Type B pancreatic cell (in vitro differentiated cells): ENCODE measurements around the gene PARPBP. TPM values are rescaled to one million over a fixed set of nuclear protein-coding genes. Genes with fewer than 3 reads are reported as not detected.
A peak's percentile ranks its signal among the peaks of the same experiment; 100 is the strongest.
"Not testable (repeated sequence)": the region's sequence is repeated elsewhere in the genome, so short reads cannot be mapped to it uniquely, and the experiment has no call there.

ENCODE experiments used
- DNase-seq: peaks from one replicate; pipeline ENCODE4 v3.0.0; 2021; ENCODE audit warnings: mixed read lengths; ENCODE audit not compliant: unreplicated experiment; ENCODE audit errors: extremely low spot score
- H3K27ac Mint-ChIP-seq: 2 replicates; pipeline ENCODE4 v1.8.0; 2021; ENCODE audit warnings: mild to moderate bottlenecking, mixed read lengths
- H3K27me3 Mint-ChIP-seq: 2 replicates; pipeline ENCODE4 v1.8.0; 2021; ENCODE audit warnings: mixed read lengths
- H3K36me3 Mint-ChIP-seq: 2 replicates; pipeline ENCODE4 v1.8.0; 2021; ENCODE audit warnings: mixed read lengths
- H3K4me1 Mint-ChIP-seq: one replicate; pipeline ENCODE4 v1.8.0; 2021; ENCODE audit warnings: mixed read lengths; ENCODE audit not compliant: unreplicated experiment
- H3K4me3 Mint-ChIP-seq: 2 replicates; pipeline ENCODE4 v1.8.0; 2021; ENCODE audit warnings: mild to moderate bottlenecking, mixed read lengths
- H3K9me3 Mint-ChIP-seq: 2 replicates; pipeline ENCODE4 v1.8.0; 2021; ENCODE audit warnings: mixed read lengths
- CTCF ChIP-seq: fragments of 200-600 bp; sonication (generic); conservative IDR thresholded peaks from 2 replicates; pipeline ENCODE4 v1.5.0; 2021; ENCODE audit warnings: antibody characterized with exemption, mild to moderate bottlenecking
- long read RNA-seq: library from polyadenylated mRNA; unstranded; transcript quantifications from one replicate; pipeline ENCODE4 v2.0.0, GENCODE V29; 2020
- total RNA-seq: library from RNA; stranded (reverse); gene quantifications from 2 replicates; pipeline ENCODE4 v1.2.1, GENCODE V29; 2021; ENCODE audit warnings: low replicate concordance

PARPBP gene
- total RNA-seq, result 6.2 and 19.0 TPM in 2 replicates
- long read RNA-seq, transcript PARPBP-201 (11 exons, 3,014 nt), result major isoform, 8 of 33 reads
- long read RNA-seq, partial matches to known transcripts, result 6 of 33 reads
- long read RNA-seq, other reads (novel, unspliced or antisense), result 17 of 33 reads

- H3K27me3 Mint-ChIP-seq, result no peaks in the 10 kb centered on the region
- H3K36me3 Mint-ChIP-seq, result peaks cover 13% of the 10 kb centered on the region
- peak; percentile 22 for TF ChIP-seq CTCF
- no peaks in the 10 kb centered on the region for H3K9me3 Mint-ChIP-seq
- H3K4me3 Mint-ChIP-seq, result peak within 1 kb of the TSS; percentile 91
- peak; percentile 92 for DNase-seq
- H3K4me1 Mint-ChIP-seq, result peaks cover 8% of the 10 kb centered on the region
- peak within 1 kb of the TSS; percentile 94 for H3K27ac Mint-ChIP-seq
These were observed at the start of gene PARPBP, which contains the start of gene NUP37 for GRCh38 chr12:102119674-102120563. Gene PARPBP, plus strand, starts transcription at chr12:102120183. Its CDS starts 3,706 bp downstream, at chr12:102123889. Gene NUP37, minus strand, starts transcription at chr12:102120114. Its CDS starts 1,596 bp downstream, at chr12:102118518.

GRCh38 chr12:102072092-102072491 is 47.9 kb upstream of the PARPBP start:
- H3K27ac Mint-ChIP-seq, H3K4me3 Mint-ChIP-seq, H3K27me3 Mint-ChIP-seq, H3K9me3 Mint-ChIP-seq, H3K36me3 Mint-ChIP-seq, H3K4me1 Mint-ChIP-seq, DNase-seq: not testable (repeated sequence)

GRCh38 chr12:102080842-102081241 is 39.1 kb upstream of the PARPBP start:
- H3K27ac Mint-ChIP-seq, result no peak overlapping the region
- TF ChIP-seq CTCF, result no peak

GRCh38 chr12:102089228-102089835 is 30.7 kb upstream of the PARPBP start:
- H3K4me1 Mint-ChIP-seq, DNase-seq, H3K9me3 Mint-ChIP-seq, H3K27me3 Mint-ChIP-seq, H3K4me3 Mint-ChIP-seq, H3K27ac Mint-ChIP-seq: not testable (repeated sequence)
- H3K36me3 Mint-ChIP-seq, result peaks cover 18% of the 10 kb centered on the region

More at GRCh38 chr12:102080842-102081241, 39.1 kb upstream of the PARPBP start:
- Mint-ChIP-seq H3K4me1 (no peaks in the 10 kb centered on the region), H3K9me3 (no peaks in the 10 kb centered on the region), H3K4me3 (no peak overlapping the region), H3K36me3 (peaks cover 35% of the 10 kb centered on the region), H3K27me3 (no peaks in the 10 kb centered on the region)
- DNase-seq, result no peak

GRCh38 chr12:102093319-102093718 is 26.7 kb upstream of the PARPBP start:
- DNase-seq, result no peak
- Mint-ChIP-seq H3K27me3 (no peaks in the 10 kb centered on the region), H3K36me3 (peaks cover 22% of the 10 kb centered on the region), H3K27ac (no peak overlapping the region), H3K4me1 (peaks cover 7% of the 10 kb centered on the region), H3K9me3 (peaks cover 5% of the 10 kb centered on the region), H3K4me3 (no peak overlapping the region)
- TF ChIP-seq CTCF, result no peak

GRCh38 chr12:102095677-102096263 is 24.2 kb upstream of the PARPBP start:
- Mint-ChIP-seq H3K27me3 (no peaks in the 10 kb centered on the region), H3K4me3 (no peak overlapping the region), H3K36me3 (peaks cover 19% of the 10 kb centered on the region), H3K4me1 (peaks cover 7% of the 10 kb centered on the region), H3K9me3 (no peaks in the 10 kb centered on the region), H3K27ac (no peak overlapping the region)
- peak; percentile 73 for TF ChIP-seq CTCF
- no peak for DNase-seq
